Measurements from ENCODE around the gene SCYGR5. TPM values are rescaled to one million over a fixed set of nuclear protein-coding genes. Genes with fewer than 3 reads are reported as not detected.

Gene SCYGR5
- total RNA-seq, 1 experiment from 2014 or later = not detected

GRCh38 chr2:227716501-227716900, 49.9 kb downstream of the SCYGR5 start:
- Histone ChIP-seq H4K8ac (replicated peaks; ENCODE audit: insufficient read length, low read depth, low read length) (no peak overlapping the region), H3K4me1 (ENCODE audit: insufficient read depth, low read length) (no peaks in the 10 kb centered on the region), H3K79me2 (ENCODE audit: insufficient read depth, low read length) (no peaks in the 10 kb centered on the region), H2BK5ac (ENCODE audit: insufficient read length, low read length) (no peak overlapping the region), H2BK12ac (ENCODE audit: insufficient read length, low read depth, low read length) (no peak overlapping the region), H3T11ph (ENCODE audit: low read length) (no peak overlapping the region), H4K5ac (ENCODE audit: insufficient read length, low read depth, low read length) (no peak overlapping the region), H2BK120ac (ENCODE audit: low read depth, low read length, poor library complexity, severe bottlenecking) (no peak overlapping the region), H3K27ac (ENCODE audit: insufficient read length, low read depth, low read length) (no peak overlapping the region), H3K14ac (ENCODE audit: insufficient read depth, low read length) (no peak overlapping the region), H3K23me2 (ENCODE audit: insufficient read length, low read depth, low read length, poor library complexity, severe bottlenecking) (peaks cover 5% of the 10 kb centered on the region), H2AFZ (ENCODE audit: low read length) (no peak overlapping the region), H2BK20ac (ENCODE audit: low read depth, low read length, poor library complexity, severe bottlenecking) (no peak overlapping the region), H4K91ac (ENCODE audit: insufficient read length, low read depth, low read length) (no peak overlapping the region), H3K79me1 (ENCODE audit: insufficient read depth, low read depth, low read length, poor library complexity, severe bottlenecking) (no peaks in the 10 kb centered on the region), H3K4me2 (ENCODE audit: insufficient read depth, insufficient read length, low read length) (no peak overlapping the region), H3K56ac (ENCODE audit: insufficient read length, low read depth, low read length) (no peak overlapping the region), H3K9ac (ENCODE audit: extremely low read depth, insufficient read length, low read length) (no peak overlapping the region), H4K20me1 (ENCODE audit: control insufficient read depth, insufficient read depth, insufficient read length) (no peaks in the 10 kb centered on the region), H3K4ac (ENCODE audit: low read depth, low read length) (no peak overlapping the region), H2BK15ac (ENCODE audit: low read depth, low read length) (no peak overlapping the region), H3K23ac (ENCODE audit: insufficient read length, low read depth, low read length) (no peak overlapping the region), H3K9me3 (ENCODE audit: control insufficient read depth, low read depth, low read length) (no peaks in the 10 kb centered on the region), H3K18ac (ENCODE audit: insufficient read length, low read depth, low read length) (no peak overlapping the region), H2AK5ac (ENCODE audit: insufficient read length, low read length) (no peak overlapping the region), H3K27me3 (ENCODE audit: insufficient read depth, low read length) (no peaks in the 10 kb centered on the region)
- Mint-ChIP-seq H3K27ac (0 out of 7 replicates have a peak overlapping the region, but pooled peaks of 1 of the 3 experiments have one; percentile 1), H3K36me3 (ENCODE audit: insufficient read depth in 1 of 3, low read depth in 3 of 3) (no peaks in the 10 kb centered on the region), H3K4me1 (peaks cover 13 to 20% of the 10 kb centered on the region in 2 experiments), H3K9me3 (no peaks in the 10 kb centered on the region), H3K27me3 (ENCODE audit: low read depth) (peaks cover 15% of the 10 kb centered on the region), H3K4me3 (no peak overlapping the region)
- no CpG with 5 or more reads among the region's 2 CpGs for WGBS (ENCODE audit: extremely low coverage, insufficient read length, low lambda C conversion rate)
- no peak for DNase-seq
- no peak for TF ChIP-seq CTCF (conservative IDR thresholded peaks at IDR 0.05)

Other genes with a start within 250 kb of the SCYGR5 start
- 106 and 109 TPM in 2 replicates for gene AGFG1, start 194.6 kb upstream of the SCYGR5 start, total RNA-seq (2021)
- not detected in 2 replicates for gene SCYGR2, start 67.9 kb upstream of the SCYGR5 start, total RNA-seq (2021)
- not detected in 2 replicates for gene SCYGR3, start 52.0 kb upstream of the SCYGR5 start, total RNA-seq (2021)
- not detected in 2 replicates for gene SCYGR4, start 49.3 kb upstream of the SCYGR5 start, total RNA-seq (2021)
- gene SLC19A3, start 51.2 kb downstream of the SCYGR5 start, total RNA-seq (2021) = 1.8 and 2.3 TPM in 2 replicates
- gene SCYGR6, start 58.0 kb downstream of the SCYGR5 start, total RNA-seq (2021) = not detected in 2 replicates
- not detected in 2 replicates for gene SCYGR7, start 61.5 kb downstream of the SCYGR5 start, total RNA-seq (2021)
- not detected in 2 replicates for gene SCYGR8, start 79.1 kb downstream of the SCYGR5 start, total RNA-seq (2021)
- gene CCL20, start 147.0 kb downstream of the SCYGR5 start, total RNA-seq (2021) = not detected in 2 replicates
- gene DAW1, start 204.8 kb downstream of the SCYGR5 start, total RNA-seq (2021) = 0.37 TPM in 1 of 2 replicates, not detected in the other

All from H9 (cell line).